Endothelial cell of umbilical vein (primary cell): ENCODE results near the gene SLC7A7. TPM values are rescaled to one million over a fixed set of nuclear protein-coding genes. Genes with fewer than 3 reads are reported as not detected.

Source experiments
- BruUV-seq: library from RNA; stranded (reverse); fragments of 400-500 nt; replicated peaks from 2 replicates; lab custom pipeline; 2021; lab: Mats Ljungman, UMichigan
- CTCF ChIA-PET: fragments of 300-600, 350-600 bp; sonication (Branson Sonifier 250); formaldehyde crosslinking; loops from one replicate; lab custom pipeline; 2021; ENCODE audit warnings: antibody characterized with exemption, inconsistent platforms; lab: Charles Lee
- POLR2A ChIA-PET: fragments of 300-600, 350-600 bp; sonication (Branson Sonifier 250); formaldehyde crosslinking; loops from one replicate; lab custom pipeline; 2021; ENCODE audit warnings: antibody characterized with exemption, inconsistent platforms; lab: Charles Lee
- DNase-seq: peaks from one replicate; pipeline ENCODE4 v3.0.0-alpha.2; 2011; ENCODE audit warnings: low read depth, low spot score
- FAIRE-seq: peaks from 2 replicates; lab custom pipeline; 2011; peaks lifted over from hg19 to GRCh38; lab: Jason Lieb, UNC
- H2AFZ ChIP-seq: 2 replicates; pipeline ENCODE4 v1.6.0; 2012; ENCODE audit warnings: low read depth, low read length, control low read depth, inconsistent platforms
- H3K27ac ChIP-seq: 2 replicates; pipeline ENCODE4 v1.5.1; 2011; ENCODE audit warnings: low read depth, mild to moderate bottlenecking, control low read depth, low read length, moderate library complexity; ENCODE audit not compliant: insufficient read depth
- H3K27me3 ChIP-seq, 2 experiments: 2 replicates each; pipeline versions ENCODE4 v1.6.0 to v1.6.1; 2011; ENCODE audit warnings: low read length in 2 of 2, mixed read lengths in 1 of 2; ENCODE audit not compliant: control insufficient read depth in 2 of 2, insufficient read depth in 2 of 2
- H3K36me3 ChIP-seq, 2 experiments: 2 replicates in 1 of 2; 3 replicates in 1 of 2; pipeline ENCODE4 v1.5.1; 2011; ENCODE audit warnings: low read length in 2 of 2, mild to moderate bottlenecking in 1 of 2, moderate library complexity in 1 of 2; ENCODE audit not compliant: control insufficient read depth in 2 of 2, insufficient read depth in 2 of 2; ENCODE audit errors: extremely low read depth in 1 of 2
- H3K4me1 ChIP-seq: 3 replicates; pipeline ENCODE4 v1.5.1; 2011; ENCODE audit warnings: mild to moderate bottlenecking, low read length; ENCODE audit not compliant: control insufficient read depth, insufficient read depth; ENCODE audit errors: extremely low read depth
- H3K4me2 ChIP-seq: 2 replicates; pipeline ENCODE4 v1.6.1; 2011; ENCODE audit warnings: low read length, control low read depth, mixed read lengths; ENCODE audit not compliant: insufficient read depth
- H3K4me3 ChIP-seq, 3 experiments: fragments of 200-600 bp in 1 of 3; sonication (generic), shearing (Covaris generic) in 1 of 3; replicated peaks in 1 of 3; 2 replicates each; pipeline ENCODE4 v1.5.1; 2011 to 2016; ENCODE audit warnings: control low read depth in 3 of 3, low read length in 3 of 3, mild to moderate bottlenecking in 2 of 3, inconsistent platforms in 1 of 3, low read depth in 1 of 3, moderate library complexity in 1 of 3; ENCODE audit not compliant: insufficient read depth in 1 of 3
- H3K79me2 ChIP-seq: 2 replicates; pipeline ENCODE4 v1.6.0; 2012; ENCODE audit warnings: low read length, inconsistent platforms; ENCODE audit not compliant: control insufficient read depth, insufficient read depth
- H3K9ac ChIP-seq: replicated peaks from 2 replicates; pipeline ENCODE3; 2011; ENCODE audit warnings: low read length, control low read depth; ENCODE audit not compliant: insufficient read depth; ENCODE audit errors: extremely low read depth
- H3K9me1 ChIP-seq: replicated peaks from 3 replicates; pipeline ENCODE4 v1.6.0; 2011; ENCODE audit warnings: mild to moderate bottlenecking, low read length; ENCODE audit not compliant: control insufficient read depth, insufficient read depth; ENCODE audit errors: extremely low read depth
- H3K9me3 ChIP-seq: replicated peaks from 2 replicates; pipeline ENCODE4 v1.5.1; 2012; ENCODE audit warnings: low read length, inconsistent platforms; ENCODE audit not compliant: control insufficient read depth, insufficient read depth
- H4K20me1 ChIP-seq: replicated peaks from 2 replicates; pipeline ENCODE3; 2011; ENCODE audit warnings: mild to moderate bottlenecking, low read length; ENCODE audit not compliant: control insufficient read depth, insufficient read depth; ENCODE audit errors: extremely low read depth
- CTCF ChIP-seq, 2 donors: IDR thresholded peaks; 1 replicate in 1 of 2; 2 replicates in 1 of 2; pipeline ENCODE4 v1.5.1; 2011; ENCODE audit warnings: low read length in 2 of 2, mild to moderate bottlenecking in 2 of 2, moderate library complexity in 2 of 2, control low read depth in 1 of 2, inconsistent platforms in 1 of 2, low read depth in 1 of 2; ENCODE audit not compliant: insufficient read depth in 1 of 2; ENCODE audit errors: extremely low read depth in 1 of 2
- EZH2 ChIP-seq: IDR thresholded peaks from 2 replicates; pipeline ENCODE4 v1.6.1; 2012; ENCODE audit warnings: borderline replicate concordance, low read depth, mild to moderate bottlenecking, moderate library complexity, low read length, inconsistent platforms; ENCODE audit not compliant: severe bottlenecking
- FOS ChIP-seq: IDR thresholded peaks from 2 replicates; pipeline ENCODE4 v1.6.1; 2011; ENCODE audit warnings: mild to moderate bottlenecking, low read length, moderate library complexity, borderline replicate concordance; ENCODE audit not compliant: insufficient read depth
- GATA2 ChIP-seq: IDR thresholded peaks from 2 replicates; pipeline ENCODE4 v1.7.0; 2011; ENCODE audit warnings: low read depth, mild to moderate bottlenecking, moderate library complexity, mixed read lengths, low read length; ENCODE audit not compliant: insufficient read length, insufficient read depth
- JUN ChIP-seq: IDR thresholded peaks from 2 replicates; pipeline ENCODE4 v1.6.1; 2011; ENCODE audit warnings: borderline replicate concordance, low read depth; ENCODE audit not compliant: insufficient read length, insufficient read depth
- MAX ChIP-seq: IDR thresholded peaks from 2 replicates; pipeline ENCODE4 v1.6.1; 2011; ENCODE audit not compliant: insufficient read depth, insufficient read length
- MYC ChIP-seq: IDR thresholded peaks from one replicate; pipeline ENCODE4 v1.6.1; 2011; ENCODE audit warnings: mild to moderate bottlenecking, low read depth, low read length
- POLR2A ChIP-seq: IDR thresholded peaks from 2 replicates; pipeline ENCODE4 v1.6.1; 2012; ENCODE audit warnings: low read depth, mild to moderate bottlenecking, control low read depth, low read length
- POLR2AphosphoS5 ChIP-seq: IDR thresholded peaks from 2 replicates; pipeline ENCODE4 v1.6.1; 2012; ENCODE audit warnings: low read depth, mild to moderate bottlenecking, control low read depth, low read length, moderate library complexity; ENCODE audit not compliant: insufficient read depth
- dilution Hi-C: fragments of 300-500 bp; cut with MboI; formaldehyde crosslinking; loops from one replicate; pipeline ENCODE4 v1.15.0; 2019; ENCODE audit warnings: low sequenced_read_pairs; ENCODE audit not compliant: extremely low pct_ligation_motif_present
- intact Hi-C: fragments of 100-400 bp; cut with micrococcal nuclease; formaldehyde crosslinking; loops from one replicate; pipeline ENCODE4 v1.10.0; 2022
- polyA plus RNA-seq, 4 experiments: library from polyadenylated mRNA; depleted of rRNA in 3 of 4; stranded (reverse) in 3 of 4; unstranded in 1 of 4; fragments of >200 nt; gene quantifications; 2 replicates each; pipeline versions ENCODE4 v1.2.1 to v1.2.3, GENCODE V29; 2011 to 2012; ENCODE audit warnings: missing spikeins in 1 of 4
- total RNA-seq: library from RNA; stranded (reverse); gene quantifications from 2 replicates; pipeline ENCODE4 v1.2.3, GENCODE V29; 2021

Gene SLC7A7
- total and polyA plus RNA-seq, 2 donors (not counting 3 experiments of a cell fraction or from before 2014, with no cell fraction given) = 22.5 to 94.0 TPM

DNA sequence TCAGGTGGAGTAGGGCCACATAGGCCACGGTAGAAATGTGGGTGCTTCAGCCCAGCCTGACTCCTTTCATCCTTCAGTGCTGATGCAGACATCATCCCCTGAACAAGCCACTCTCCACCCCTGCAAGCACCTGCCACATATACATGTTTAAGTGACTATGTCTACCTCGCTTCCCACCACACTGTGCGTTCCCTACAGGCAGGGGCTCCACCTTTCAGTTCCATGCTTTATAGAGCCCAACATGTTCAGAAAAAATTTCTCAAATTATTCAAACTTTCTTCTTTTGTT lies 11.6 kb downstream of the SLC7A7 start:
- dilution Hi-C loops (no loop called here), intact Hi-C loops (no loop called here)
- CTCF ChIA-PET = no interaction called here
- Histone ChIP-seq H3K36me3 (no peaks in the 10 kb centered on the region), H3K9ac (no peak overlapping the region), H2AFZ (no peak overlapping the region), H3K4me2 (no peak overlapping the region), H3K4me3 (no peak overlapping the region), H3K9me1 (no peaks in the 10 kb centered on the region), H3K27ac (no peak overlapping the region), H3K4me1 (no peaks in the 10 kb centered on the region), H3K9me3 (no peaks in the 10 kb centered on the region), H3K27me3 (no peaks in the 10 kb centered on the region), H3K79me2 (no peaks in the 10 kb centered on the region), H4K20me1 (no peaks in the 10 kb centered on the region)
- no TSS peak for BruUV-seq
- POLR2A ChIA-PET = no interaction called here
- FAIRE-seq (no peak), DNase-seq (no peak)
- TF ChIP-seq MYC (no peak), FOS (no peak), JUN (no peak), MAX (no peak), POLR2A (no peak), CTCF (IDR thresholded peaks at IDR 0.05; ENCODE audit: extremely low read depth in 1 of 2, insufficient read depth in 1 of 2, low read depth in 1 of 2, low read length in 2 of 2) (no peak), POLR2AphosphoS5 (no peak), GATA2 (no peak), EZH2 (no peak)
